Thyroid gland (tissue), 4 donors: Measurements from ENCODE around the gene SAG.

ENCODE experiments used
- POLR2A ChIP-seq, 2 donors: fragments of 450-650 bp; IDR thresholded peaks; one replicate each; pipeline ENCODE4 v1.6.1; 2017; ENCODE audit warnings: antibody characterized with exemption in 2 of 2, mild to moderate bottlenecking in 2 of 2, moderate library complexity in 1 of 2
- TF ChIP-seq, protein P1 (sequence below), 6 experiments: fragments of 200-600 bp in 3 of 6; fragments of 450-650 bp in 3 of 6; sonication (generic) in 3 of 6; IDR thresholded peaks; one replicate each; pipeline ENCODE4 v1.5.1; 2016 to 2019; ENCODE audit warnings: antibody characterized with exemption in 6 of 6, mild to moderate bottlenecking in 2 of 6, inconsistent platforms in 1 of 6, moderate library complexity in 1 of 6

DNA sequence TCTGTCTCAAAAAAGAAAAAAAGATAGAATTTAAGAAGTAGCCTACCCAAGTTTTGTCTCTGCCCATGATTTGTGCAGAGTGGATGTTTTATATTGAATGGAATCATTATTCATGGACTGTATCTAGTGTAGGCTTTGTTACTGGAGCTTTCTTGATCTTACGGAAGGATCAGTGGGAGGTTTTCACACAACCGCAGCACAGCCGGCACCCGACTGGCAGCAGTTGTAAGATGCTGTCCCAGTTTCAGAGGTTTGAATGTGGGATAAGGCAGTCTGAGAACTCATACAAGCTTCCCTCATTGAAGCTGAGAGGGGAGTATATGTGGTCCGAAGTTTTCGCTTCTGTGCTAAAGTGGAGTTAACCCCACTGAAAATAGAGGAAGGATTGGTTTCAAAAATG lies 19.7 kb upstream of the SAG start:
- TF ChIP-seq, protein P1, sequence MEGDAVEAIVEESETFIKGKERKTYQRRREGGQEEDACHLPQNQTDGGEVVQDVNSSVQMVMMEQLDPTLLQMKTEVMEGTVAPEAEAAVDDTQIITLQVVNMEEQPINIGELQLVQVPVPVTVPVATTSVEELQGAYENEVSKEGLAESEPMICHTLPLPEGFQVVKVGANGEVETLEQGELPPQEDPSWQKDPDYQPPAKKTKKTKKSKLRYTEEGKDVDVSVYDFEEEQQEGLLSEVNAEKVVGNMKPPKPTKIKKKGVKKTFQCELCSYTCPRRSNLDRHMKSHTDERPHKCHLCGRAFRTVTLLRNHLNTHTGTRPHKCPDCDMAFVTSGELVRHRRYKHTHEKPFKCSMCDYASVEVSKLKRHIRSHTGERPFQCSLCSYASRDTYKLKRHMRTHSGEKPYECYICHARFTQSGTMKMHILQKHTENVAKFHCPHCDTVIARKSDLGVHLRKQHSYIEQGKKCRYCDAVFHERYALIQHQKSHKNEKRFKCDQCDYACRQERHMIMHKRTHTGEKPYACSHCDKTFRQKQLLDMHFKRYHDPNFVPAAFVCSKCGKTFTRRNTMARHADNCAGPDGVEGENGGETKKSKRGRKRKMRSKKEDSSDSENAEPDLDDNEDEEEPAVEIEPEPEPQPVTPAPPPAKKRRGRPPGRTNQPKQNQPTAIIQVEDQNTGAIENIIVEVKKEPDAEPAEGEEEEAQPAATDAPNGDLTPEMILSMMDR (IDR thresholded peaks at IDR 0.05) = no peak
- no peak for TF ChIP-seq POLR2A (IDR thresholded peaks at IDR 0.05)
